ENCODE data around the gene NUP50. TPM values are rescaled to one million over a fixed set of nuclear protein-coding genes. Genes with fewer than 3 reads are reported as not detected.

NUP50 gene
- total and polyA plus RNA-seq, 2 experiments from 2014 or later, result 21.1 to 57.7 TPM

DNA sequence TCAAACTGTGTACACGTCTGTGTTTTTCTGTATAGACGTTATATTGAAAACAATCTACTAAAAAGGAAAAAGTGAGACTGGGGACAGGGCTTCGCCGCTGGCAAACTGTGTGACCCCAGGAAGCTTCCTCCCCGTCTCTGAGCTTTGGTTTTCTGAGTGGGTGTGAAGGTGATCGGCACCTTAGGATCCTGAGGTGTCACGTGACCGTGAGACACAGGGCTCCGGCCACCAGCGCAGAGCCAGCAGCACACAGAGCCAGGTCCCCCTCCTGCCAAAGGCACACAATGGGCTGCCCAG, 44.9 kb downstream of the NUP50 start:
- Histone ChIP-seq H3K4me3 (no peak overlapping the region), H3K36me3 (no peaks in the 10 kb centered on the region), H3K27me3 (no peaks in the 10 kb centered on the region), H3K9me3 (ENCODE audit: low read depth) (no peaks in the 10 kb centered on the region), H3K4me1 (ENCODE audit: low read depth) (peaks cover 10% of the 10 kb centered on the region), H3K27ac (no peak overlapping the region)
- DNase-seq (ENCODE audit: low read depth in 1 of 2, low spot score in 1 of 2), result no peak
- TF ChIP-seq, protein P1, sequence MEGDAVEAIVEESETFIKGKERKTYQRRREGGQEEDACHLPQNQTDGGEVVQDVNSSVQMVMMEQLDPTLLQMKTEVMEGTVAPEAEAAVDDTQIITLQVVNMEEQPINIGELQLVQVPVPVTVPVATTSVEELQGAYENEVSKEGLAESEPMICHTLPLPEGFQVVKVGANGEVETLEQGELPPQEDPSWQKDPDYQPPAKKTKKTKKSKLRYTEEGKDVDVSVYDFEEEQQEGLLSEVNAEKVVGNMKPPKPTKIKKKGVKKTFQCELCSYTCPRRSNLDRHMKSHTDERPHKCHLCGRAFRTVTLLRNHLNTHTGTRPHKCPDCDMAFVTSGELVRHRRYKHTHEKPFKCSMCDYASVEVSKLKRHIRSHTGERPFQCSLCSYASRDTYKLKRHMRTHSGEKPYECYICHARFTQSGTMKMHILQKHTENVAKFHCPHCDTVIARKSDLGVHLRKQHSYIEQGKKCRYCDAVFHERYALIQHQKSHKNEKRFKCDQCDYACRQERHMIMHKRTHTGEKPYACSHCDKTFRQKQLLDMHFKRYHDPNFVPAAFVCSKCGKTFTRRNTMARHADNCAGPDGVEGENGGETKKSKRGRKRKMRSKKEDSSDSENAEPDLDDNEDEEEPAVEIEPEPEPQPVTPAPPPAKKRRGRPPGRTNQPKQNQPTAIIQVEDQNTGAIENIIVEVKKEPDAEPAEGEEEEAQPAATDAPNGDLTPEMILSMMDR (IDR thresholded peaks at IDR 0.05; ENCODE audit: low read depth, low read length), result no peak

DNA sequence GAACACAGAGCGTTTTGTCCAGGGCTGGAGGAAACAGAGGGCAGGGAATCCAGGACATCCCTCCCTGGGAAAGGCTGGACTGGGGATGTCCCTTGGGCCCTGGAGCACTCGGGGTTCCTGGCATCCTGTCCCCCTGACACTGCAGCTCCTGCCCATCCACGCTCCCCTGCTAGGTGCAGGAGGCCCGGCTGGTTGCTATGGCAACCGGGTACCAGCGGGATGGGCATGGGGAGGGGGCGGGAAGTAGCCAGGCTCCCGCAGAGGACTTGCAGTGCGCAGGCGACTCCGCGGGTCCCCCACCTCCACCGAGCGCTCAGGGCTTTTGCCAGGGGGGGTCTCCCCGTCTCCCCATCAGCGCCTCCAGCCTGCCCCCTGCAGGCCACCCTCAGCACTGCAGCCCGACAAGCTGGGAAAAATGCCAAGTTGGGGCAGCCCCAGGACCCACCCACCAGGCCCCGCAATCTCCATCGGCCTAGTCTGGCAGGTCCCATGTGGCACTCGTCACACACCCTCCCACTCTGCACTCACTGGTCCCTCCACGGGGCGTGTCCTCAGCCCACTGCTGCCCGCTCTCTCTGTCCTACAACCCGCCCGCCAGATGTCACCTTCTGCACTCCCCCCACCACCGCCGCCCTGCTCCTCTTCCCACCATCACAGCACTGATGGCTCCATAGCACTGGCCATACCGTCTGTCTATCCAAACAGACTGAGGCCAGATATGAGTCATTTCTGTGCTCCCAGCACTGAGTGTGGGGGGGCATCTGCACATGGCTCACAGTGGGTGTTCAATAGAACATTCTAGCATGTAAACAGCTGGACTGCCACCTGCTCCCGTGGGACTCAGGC, 45.5 kb downstream of the NUP50 start:
- DNase-seq (ENCODE audit: low read depth in 1 of 2, low spot score in 1 of 2), result peak in 1 of 2 donors; percentile 59
- TF ChIP-seq, protein P1 (IDR thresholded peaks at IDR 0.05; ENCODE audit: low read depth, low read length), result peak; percentile 74
- Histone ChIP-seq H3K27me3 (no peaks in the 10 kb centered on the region), H3K4me3 (no peak overlapping the region), H3K27ac (no peak overlapping the region), H3K9me3 (ENCODE audit: low read depth) (no peaks in the 10 kb centered on the region), H3K36me3 (no peaks in the 10 kb centered on the region), H3K4me1 (ENCODE audit: low read depth) (peaks cover 10% of the 10 kb centered on the region)

DNA sequence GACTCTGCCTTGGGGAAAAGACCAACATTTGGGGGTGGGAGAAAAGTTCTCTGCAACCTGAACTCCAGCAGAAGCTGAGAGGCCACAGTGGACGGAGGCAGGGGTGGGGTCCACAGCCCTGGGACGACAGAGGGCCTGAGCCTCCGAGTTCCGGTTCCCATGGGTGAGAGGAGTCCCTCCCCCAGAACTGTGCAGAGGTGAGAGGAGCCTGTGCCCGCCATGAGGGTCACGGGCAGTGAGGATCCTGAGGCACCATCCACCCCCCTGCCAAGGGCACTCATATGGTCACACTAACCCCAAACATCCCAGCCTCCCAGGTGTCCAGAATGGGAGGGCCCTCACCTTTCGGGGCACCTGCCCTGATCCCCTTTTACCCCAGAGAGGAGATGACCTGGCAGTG, 46.4 kb downstream of the NUP50 start:
- H3K27me3 ChIP-seq, result no peaks in the 10 kb centered on the region
- H3K4me1 ChIP-seq (ENCODE audit: low read depth), result peaks cover 10% of the 10 kb centered on the region
- no peak overlapping the region for H3K27ac ChIP-seq
- H3K4me3 ChIP-seq, result no peak overlapping the region
- H3K9me3 ChIP-seq (ENCODE audit: low read depth), result no peaks in the 10 kb centered on the region
- H3K36me3 ChIP-seq, result no peaks in the 10 kb centered on the region
- TF ChIP-seq, protein P1 (IDR thresholded peaks at IDR 0.05; ENCODE audit: low read depth, low read length), result no peak
- DNase-seq (ENCODE audit: low read depth in 1 of 2, low spot score in 1 of 2), result no peak

DNA sequence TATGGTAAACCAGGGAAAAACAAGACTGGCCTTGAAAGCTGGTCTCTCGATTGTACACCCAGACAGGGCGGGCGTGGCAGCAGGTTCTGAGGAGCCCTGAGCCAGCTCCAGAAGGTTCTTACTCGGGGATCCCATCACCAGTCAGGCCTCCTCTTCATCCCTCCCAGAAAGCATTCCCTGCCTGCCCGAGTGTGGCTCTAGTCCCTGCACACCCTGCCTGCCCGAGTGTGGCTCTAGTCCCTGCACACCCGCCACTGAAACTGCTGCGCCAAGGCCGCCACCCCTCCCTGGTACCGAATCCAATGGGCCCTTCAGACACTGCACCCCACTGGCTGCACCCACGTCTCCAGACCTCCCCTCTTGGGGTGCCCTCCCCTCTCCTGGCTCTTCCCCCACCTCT, 46.9 kb downstream of the NUP50 start:
- no peak for DNase-seq (ENCODE audit: low read depth in 1 of 2, low spot score in 1 of 2)
- H3K9me3 ChIP-seq (ENCODE audit: low read depth), result no peaks in the 10 kb centered on the region
- H3K36me3 ChIP-seq, result no peaks in the 10 kb centered on the region
- H3K4me1 ChIP-seq (ENCODE audit: low read depth), result peaks cover 10% of the 10 kb centered on the region
- no peak overlapping the region for H3K4me3 ChIP-seq
- no peak overlapping the region for H3K27ac ChIP-seq
- H3K27me3 ChIP-seq, result no peaks in the 10 kb centered on the region
- TF ChIP-seq, protein P1 (IDR thresholded peaks at IDR 0.05; ENCODE audit: low read depth, low read length), result no peak

DNA sequence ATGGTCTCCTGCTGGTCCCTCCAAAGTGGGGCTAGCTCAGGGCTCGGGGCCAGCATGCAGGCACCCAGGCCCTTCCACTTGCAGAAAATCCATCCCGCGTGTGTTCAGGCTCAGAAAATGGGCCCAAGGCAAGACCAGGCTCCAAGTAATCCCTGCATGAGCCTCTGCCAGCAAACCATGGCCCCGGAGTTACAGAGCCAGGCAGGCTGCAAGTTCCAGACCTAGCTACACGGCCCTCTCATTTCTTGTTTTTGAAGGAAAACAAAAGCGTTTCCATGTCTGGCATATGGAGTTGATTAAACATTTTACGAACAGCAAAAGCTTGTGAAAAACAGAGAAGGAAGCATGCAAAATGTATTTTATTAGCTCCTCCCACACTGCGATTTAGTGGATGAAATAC, 47.3 kb downstream of the NUP50 start:
- H3K4me3 ChIP-seq, result no peak overlapping the region
- H3K27me3 ChIP-seq, result no peaks in the 10 kb centered on the region
- TF ChIP-seq, protein P1 (IDR thresholded peaks at IDR 0.05; ENCODE audit: low read depth, low read length), result no peak
- no peak overlapping the region for H3K27ac ChIP-seq
- no peak for DNase-seq (ENCODE audit: low read depth in 1 of 2, low spot score in 1 of 2)
- H3K36me3 ChIP-seq, result no peaks in the 10 kb centered on the region
- H3K9me3 ChIP-seq (ENCODE audit: low read depth), result no peaks in the 10 kb centered on the region
- H3K4me1 ChIP-seq (ENCODE audit: low read depth), result peaks cover 10% of the 10 kb centered on the region
